Liver (tissue), 3 donors: Measurements from ENCODE around the gene TOLLIP.

Experiments used
- CTCF ChIP-seq: fragments of 150-350 bp; IDR thresholded peaks from 2 replicates; pipeline ENCODE4 v1.5.1; 2017; ENCODE audit warnings: improper control_type of control experiment, low read depth, low read length; ENCODE audit not compliant: missing input control
- RAD21 ChIP-seq, 2 donors: IDR thresholded peaks; 2 replicates each; pipeline ENCODE4 v1.6.1; 2016; ENCODE audit warnings: antibody characterized with exemption in 2 of 2, mild to moderate bottlenecking in 2 of 2
- YY1 ChIP-seq: IDR thresholded peaks from 2 replicates; pipeline ENCODE4 v1.6.1; 2016; ENCODE audit warnings: antibody characterized with exemption, mild to moderate bottlenecking
- donor health status: healthy.
- donor health status: healthy.

DNA sequence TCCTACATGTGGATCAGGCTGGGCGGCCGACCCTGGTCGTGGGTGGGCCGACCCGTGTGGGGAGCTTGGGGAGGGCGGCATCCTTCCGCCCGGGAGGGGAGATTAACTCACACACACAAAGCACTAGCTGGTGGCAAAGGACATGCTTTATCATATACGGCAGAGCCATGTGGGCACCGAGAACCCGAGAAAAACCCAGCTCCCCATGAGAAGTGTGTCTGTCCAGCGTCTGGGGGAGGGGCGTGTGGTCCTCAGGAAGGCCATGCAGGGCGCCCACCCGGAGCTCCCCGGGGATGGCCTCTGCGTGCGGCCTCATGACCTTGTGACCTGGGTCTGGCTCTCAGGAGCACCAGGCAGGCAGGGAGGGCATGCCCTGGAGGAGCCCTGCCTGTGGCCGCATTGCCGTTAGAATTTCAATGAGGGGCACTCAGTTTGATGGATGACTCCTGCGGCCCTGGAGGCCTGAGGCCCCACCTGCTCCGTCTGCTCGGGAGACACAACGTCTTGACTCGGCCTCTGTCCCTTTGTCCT is 39.4 kb upstream of the TOLLIP start:
- TF ChIP-seq CTCF, result no peak
- no peak for TF ChIP-seq RAD21 (IDR thresholded peaks at IDR 0.05)
- no peak for TF ChIP-seq YY1
